GM21381 (cell line): ENCODE data around the gene CACNB3.
"Not testable (repeated sequence)": the region's sequence is repeated elsewhere in the genome, so short reads cannot be mapped to it uniquely, and the experiment has no call there.

Experiments
- ATAC-seq: cut with Tn5 transposase; IDR thresholded peaks from one replicate; pipeline ENCODE4 v1.9.1; 2021; ENCODE audit warnings: mild to moderate bottlenecking, moderate library complexity; ENCODE audit not compliant: unreplicated experiment

The CACNB3 gene

DNA sequence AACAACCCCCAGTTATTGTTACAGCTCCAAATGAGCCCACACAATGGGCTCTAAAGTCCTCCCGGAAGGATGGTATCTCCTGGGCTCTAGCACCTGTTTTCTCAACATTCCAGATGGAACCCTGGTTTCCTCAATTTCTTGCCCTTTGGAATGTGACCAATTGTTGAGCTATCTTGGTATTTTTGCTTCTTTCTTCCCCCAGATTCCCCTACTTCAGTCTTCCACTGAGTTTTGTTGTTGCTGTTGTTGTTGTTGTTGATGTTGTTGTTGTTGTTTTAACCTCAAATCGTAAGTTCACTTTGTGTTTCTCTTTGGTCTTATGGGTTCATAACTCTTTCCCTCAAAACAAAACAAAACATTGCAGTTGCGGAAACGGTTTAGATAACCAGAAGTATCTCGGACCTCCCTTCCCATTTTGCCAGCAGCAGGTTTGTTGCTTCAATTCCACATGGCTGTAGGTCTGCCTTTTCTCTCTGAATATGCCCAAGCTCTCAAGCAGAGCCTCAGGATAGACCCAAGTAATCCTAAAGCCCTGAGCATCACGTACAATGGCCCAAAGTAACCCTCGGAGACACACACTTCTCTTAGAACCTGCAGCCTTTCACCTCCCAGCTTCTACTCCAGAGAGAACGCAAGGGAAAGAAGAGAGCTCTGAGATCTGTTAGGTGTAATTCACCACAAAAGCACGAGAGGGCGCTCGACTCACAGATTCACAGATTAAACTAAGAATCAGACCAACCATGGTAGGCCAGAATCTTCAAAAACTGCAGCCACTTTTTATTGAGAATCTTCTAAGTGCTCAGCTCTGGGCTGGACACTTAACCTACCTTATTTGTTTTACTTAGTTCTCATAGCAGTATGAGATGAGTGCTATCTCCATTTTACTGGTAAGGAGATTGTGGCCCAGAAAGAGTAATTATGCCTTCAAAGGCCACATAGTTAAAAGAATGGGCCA is 34.7 kb downstream of the CACNB3 start:
- ATAC-seq, result no peak

DNA sequence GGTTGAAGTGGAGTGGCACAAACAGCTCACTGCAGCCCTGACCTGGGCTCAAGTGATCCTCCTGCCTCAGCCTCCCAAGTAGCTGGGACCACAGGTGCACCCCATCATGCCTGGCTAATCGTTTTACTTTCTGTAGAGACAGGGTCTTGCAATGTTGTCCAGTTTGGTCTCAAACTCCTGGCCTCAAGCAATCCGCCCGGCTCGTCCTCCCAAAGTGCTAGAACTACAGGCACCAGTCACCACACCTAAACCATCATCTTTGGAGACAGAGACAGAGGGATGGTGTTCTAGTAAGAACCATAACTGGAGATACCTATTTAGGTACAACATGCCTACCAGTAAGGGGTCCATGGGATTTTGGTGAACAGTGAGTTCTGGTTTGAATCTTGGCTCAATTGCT is 36.2 kb downstream of the CACNB3 start:
- no peak for ATAC-seq

DNA sequence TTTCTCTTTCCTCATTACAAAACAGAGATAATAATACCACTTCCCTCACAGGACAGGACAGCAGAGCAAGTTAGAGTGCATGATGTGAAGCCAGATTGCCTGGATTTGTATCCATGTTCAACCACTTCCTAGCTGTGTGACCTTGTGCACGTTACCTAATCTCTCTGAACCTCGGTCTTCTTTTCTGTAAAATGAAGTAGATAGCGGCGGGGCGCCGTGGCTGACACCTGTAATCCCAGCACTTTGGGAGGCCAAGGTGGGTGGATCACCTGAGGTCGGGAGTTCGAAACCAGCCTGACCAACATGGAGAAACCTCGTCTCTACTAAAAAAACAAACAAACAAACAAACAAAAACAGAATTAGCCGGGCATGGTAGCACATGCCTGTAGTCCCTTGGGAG is 36.6 kb downstream of the CACNB3 start:
- ATAC-seq, result not testable (repeated sequence)

DNA sequence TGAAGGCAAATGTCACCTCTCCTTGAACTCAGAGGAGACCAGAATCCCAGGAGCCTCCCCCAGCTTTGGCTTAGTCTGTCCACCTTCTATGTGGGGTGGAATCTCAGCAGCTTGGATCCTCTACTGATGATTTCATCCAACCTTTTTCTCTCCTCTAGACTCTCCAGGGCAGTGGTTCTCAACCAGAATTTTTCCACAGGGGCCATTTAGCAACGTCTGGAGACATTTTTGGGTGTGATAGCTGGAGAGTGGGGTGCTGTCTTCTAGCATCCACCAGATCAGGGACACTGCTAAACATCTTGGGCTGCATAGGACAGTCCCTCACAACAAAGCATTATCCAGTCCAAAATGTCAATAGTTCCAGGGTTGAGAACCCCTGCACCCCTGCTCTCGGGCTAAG is 38.1 kb downstream of the CACNB3 start:
- ATAC-seq, result no peak

DNA sequence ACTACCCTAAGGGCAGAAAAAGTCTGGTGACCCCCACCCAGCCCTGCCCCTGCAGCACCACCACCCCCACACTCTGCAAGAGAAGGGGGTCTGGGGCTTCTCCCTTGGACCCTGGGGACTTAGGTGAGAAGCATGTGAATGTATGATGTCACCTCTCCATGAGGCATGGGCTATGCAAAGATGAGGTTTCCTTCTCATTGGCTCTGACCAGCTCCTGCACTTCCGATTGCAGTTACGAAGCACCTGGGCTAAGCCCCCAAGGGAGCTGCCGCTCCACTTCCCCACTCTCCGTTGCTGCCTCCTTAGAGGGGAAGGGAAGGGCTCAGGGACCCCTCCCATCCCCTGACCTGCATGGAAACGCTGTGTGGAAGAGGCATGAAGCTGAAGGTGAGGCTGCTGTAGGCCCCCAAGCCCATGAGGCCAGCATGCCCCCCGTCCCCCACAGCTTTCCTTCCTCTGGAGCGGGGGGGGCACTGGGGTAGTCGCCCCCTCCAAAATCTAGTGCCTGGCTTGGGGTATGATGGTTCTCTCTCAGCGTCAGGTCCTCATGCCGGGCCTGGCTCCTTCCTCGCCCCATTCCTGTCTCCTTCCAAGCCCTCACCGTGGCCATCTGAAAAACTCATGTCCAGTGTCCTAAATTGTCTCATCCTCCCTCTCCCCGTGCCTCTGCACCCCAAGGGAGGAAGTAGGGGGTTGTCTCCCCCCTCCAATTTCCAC is 39.1 kb downstream of the CACNB3 start:
- no peak for ATAC-seq

DNA sequence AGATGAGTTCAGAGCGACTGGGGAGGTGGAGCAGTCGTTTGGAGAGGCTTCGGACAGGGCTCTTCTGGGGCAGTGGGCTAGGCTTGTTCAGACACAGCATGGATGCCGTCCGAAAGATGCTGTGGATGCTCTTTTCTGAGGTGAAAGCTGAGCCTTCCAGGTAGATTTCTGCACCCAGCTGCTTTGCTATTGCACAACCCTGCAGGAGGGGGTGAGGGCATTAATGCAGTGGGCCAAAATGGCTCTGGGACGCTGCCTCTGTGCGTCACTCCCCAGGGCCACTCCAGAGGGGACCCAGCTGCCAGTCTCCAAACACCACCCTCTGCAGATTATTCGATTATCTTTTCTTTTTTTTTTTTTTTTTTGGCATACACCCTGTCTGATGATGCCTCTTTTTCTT is 39.7 kb downstream of the CACNB3 start:
- ATAC-seq, result no peak

DNA sequence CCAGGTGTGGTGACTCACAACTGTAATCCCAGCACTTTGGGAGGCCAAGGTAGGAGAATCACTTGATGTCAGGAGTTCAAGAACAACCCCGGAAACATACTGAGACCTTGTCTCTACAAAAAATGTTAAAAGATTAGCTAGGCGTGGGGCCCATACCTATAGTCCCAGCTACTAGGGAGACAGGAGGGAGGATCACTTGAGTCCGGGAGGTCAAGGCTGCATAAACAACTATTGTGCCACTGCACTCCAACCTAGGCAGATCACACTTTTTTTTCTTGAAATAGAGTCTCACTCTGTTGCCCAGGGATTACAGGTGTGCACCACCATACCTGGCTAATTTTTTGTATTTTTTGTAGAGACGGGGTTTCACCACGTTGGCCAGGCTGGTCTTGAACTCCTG is 41.3 kb downstream of the CACNB3 start:
- no peak for ATAC-seq

DNA sequence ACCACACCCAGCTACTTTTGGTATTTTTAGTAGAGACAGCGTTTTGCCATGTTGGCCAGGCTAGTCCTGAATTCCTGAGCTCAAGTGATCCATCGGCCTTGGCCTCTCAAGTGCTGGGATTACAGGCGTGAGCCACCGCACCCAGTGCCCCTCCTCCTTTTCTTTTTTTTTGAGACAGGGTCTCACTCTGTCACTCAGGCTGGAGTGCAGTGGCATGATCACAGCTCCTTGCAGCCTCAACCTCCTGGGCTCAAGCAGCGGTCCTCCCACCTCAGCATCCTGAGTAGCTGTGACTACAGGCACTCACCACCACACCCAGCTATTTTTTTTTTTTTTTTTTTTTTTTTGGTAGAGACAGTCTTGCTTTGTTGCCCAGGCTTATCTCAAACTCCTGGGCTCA is 41.9 kb downstream of the CACNB3 start:
- ATAC-seq, result not testable (repeated sequence)

DNA sequence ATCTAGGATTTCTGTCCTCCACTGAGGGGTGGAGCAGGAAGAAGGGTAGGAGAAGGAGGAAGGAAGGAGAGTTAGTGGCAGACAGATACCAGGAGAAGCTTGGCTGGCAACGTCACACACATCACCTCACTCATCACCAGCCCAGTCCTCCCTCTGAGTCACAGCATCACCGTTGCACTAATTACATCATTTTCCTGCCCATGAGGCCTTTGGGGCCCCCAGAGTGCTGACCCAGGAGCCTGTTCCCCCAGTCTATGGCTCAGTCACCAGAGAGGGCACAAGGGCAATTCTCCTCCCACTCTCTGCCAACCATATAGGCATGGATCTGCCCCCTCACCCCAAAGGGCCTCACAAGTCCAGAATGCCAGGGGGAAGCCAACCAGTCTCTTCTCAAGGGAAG is 42.8 kb downstream of the CACNB3 start:
- no peak for ATAC-seq

DNA sequence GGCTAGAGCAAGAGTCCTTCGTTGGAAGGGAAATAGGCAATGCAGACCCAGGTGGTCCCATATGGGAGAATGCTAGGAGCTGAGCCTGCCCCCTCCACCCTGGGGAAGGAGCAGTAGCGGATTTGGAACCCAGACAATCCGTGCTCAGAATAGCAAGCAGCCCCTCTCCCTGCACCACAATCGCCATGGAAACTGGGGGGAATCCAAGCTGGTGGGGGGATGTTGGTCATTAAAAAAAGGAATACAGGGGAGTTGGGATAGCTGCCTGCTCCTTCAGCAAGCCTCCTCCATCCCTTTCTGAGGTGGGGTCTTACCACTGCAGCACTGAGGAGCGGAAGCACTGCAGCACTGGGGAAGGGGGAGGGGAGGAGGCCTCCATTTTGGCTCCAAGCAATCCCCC is 44.5 kb downstream of the CACNB3 start:
- no peak for ATAC-seq

DNA sequence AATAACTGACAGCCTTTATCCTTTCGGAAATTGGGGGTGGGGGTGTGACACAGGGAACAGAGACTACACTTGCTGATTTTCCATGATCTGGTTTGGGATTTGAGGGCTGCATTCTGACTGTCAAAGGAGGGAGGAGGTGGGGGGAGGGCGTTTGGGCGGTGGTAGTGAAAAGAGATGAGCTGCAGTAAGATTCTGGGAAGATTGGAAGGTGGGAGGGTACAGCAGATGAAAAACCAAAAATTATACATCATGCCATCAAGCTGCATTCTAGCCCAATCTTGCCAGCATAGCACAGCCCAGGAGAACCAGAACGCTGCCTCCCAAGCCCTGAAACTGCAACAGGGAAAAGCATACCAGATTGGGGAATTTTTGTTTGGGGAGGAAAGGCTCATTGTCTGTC is 45.0 kb downstream of the CACNB3 start:
- ATAC-seq, result no peak

DNA sequence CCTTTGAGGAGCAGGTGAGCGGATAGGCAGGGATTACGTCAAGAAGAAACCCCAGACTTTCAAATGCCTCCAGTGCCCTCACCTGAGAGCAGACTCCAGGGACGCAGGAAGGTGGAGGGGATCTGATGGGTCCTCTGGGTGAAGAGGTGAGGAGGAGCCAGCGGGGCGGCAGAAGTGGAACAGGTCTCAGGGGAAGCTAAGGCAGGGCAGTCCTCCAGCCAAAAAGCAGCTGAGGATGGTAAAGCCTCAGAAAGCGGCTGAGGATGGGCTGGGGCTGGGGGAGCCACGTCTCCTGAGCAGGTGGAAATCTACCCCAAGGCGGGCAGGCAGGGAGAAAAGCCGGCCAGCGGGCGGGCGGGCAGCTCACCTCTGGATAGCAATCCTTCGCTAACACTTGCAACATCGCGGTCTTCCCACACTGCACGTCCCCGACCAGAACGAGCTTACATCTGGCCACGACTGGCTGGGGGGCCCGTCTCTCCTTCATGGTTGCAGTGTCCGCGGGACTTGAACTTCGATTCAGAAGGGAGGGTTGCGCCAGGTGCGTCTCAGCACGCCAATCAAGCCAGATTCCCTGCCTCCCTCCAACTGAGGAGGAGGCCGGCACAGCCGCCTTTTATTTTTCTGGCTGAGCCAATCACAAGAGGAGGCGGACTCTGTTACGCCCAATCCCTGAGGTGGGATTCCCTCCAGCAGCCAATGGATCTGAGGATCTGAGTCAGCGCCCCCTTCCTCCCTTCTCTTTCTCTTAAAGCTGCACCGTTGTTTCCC is 47.2 kb downstream of the CACNB3 start, which contains the start of gene RND1:
Gene RND1, minus strand, starts transcription at position 590 of the 771 bp plus-strand sequence. Its CDS starts 103 bp downstream, at position 487.
- ATAC-seq, result peak; percentile 94

DNA sequence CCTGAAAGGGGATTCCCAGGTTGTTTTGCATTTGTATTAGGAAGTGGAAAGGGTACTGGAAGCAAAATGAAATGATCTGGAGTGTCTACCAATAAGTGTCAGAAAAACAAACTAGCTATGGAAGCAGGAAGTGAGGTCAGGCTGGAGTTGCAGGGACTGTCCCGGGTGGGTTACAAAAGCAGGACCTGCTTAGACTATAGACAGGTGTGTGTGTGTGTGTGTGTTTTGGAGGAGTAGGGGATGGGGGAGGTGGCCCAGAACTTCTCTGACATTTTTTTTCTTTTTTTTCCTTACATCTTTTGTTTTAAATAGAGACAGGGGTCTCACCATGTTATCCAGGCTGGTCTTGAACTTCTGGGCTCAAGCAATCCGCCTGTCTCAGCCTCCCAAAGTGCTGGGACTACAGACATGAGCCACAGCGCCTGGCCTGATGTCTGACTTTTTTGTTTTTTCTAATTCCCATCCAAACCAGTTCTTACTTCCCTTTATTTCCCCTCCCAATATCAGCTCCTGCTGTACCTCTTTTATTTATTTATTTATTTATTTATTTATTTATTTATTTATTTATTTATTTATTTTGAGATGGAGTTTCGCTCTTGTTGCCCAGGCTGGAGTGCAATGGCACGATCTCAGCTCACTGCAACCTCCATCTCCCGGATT is 47.9 kb downstream of the CACNB3 start:
- ATAC-seq, result no peak

DNA sequence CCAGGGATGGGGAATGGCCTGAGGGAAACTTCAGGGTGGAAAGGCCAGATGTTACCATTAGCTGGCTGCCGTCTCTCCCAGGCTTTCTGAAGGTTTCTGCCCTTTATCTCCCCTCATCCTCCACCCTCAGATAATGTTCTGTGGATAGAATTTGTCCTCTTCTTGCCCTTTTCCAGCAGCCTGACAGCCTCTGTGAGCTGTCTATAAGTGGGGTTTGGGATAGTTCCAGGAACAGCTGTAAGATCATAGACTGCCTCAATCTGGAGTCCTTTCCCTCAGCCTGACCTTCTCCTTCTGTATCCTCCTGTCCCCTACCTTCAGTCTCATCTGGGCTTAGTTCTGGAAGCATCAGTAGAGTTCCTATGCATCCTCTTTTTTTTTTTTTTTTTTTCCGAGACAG is 50.2 kb downstream of the CACNB3 start:
- no peak for ATAC-seq

DNA sequence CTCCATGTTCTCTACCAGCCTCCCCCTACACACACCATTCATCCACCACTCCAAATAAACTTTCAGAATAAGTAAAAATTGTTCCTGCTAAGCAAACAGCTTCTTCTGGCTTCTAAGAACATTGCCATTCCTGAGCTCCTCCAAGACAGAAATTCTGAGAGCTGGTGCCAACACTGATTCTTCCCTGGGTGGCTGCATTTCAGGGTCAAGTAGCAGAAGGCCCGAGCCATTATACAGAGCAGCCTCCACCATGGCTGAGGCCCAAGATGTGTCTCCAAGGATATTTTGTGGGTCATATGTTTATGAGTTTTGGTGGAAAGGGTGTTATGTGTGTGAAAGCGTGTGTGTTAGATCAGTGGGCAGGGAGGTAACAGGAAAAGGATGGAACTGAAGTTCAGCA is 50.9 kb downstream of the CACNB3 start:
- no peak for ATAC-seq

DNA sequence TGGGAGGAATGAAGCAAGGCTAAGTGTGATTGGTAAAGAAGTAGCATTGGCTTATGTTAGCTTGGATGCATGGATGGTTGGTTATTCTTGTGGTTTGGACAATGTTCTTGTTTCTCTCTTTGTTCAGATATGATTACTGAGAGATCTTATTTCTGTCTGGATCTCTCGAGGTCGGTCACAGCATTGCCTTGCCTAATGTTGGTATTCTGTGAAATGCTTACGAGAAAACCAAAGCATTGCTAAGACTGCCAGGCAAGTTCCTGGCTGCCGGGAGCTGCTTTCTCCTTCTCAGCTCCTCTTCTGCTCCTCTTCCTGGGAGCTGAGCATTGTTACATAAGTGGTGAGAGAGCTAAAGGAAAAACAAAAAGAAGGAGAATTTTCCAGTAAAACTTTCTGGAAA is 54.8 kb downstream of the CACNB3 start:
- no peak for ATAC-seq

DNA sequence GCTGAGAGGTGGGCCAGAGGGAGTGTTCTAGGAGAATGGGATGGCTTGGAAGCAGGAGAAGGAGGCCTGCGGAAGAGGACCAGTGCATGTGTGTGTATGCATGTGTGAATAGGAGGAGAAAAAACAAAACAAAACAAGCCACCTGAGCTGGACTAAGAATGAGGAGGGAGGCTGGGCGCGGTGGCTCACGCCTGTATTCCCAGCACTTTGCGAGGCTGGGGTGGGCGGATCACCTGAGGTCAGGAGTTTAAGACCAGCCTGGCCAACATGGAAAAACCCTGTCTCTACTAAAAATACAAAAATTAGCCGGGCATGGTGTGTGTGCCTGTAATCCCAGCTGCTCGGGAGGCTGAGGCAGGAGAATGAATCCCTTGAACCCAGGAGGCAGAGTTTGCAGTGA is 55.2 kb downstream of the CACNB3 start:
- ATAC-seq, result not testable (repeated sequence)

DNA sequence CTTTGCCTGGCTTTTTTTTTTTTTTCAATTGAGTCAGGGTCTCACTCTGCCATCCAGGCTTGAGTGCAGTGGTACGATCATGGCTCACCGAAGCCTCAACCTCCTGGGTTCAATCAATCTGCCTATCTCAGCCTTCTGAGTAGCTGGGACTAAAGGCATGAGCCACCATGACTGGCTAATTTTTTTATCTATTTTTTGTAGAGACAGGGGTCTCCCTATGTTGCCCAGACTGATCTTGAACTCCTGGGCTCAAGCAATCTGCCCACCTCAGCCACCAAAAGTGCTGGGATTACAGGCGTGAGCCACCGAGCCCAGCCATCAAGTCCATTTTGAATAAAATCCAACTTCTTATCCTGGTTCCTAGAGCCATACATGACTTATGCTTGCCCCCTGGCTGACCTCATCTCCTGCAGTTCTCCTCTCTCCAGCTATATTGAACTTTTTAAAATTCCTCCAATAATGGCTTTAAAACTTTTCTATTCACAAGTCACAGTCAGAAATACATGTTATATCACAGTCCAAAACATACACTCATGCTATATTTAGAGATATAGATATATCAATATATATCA is 57.7 kb downstream of the CACNB3 start:
- no peak for ATAC-seq
